ENCODE results near the gene BAIAP2.

DNA sequence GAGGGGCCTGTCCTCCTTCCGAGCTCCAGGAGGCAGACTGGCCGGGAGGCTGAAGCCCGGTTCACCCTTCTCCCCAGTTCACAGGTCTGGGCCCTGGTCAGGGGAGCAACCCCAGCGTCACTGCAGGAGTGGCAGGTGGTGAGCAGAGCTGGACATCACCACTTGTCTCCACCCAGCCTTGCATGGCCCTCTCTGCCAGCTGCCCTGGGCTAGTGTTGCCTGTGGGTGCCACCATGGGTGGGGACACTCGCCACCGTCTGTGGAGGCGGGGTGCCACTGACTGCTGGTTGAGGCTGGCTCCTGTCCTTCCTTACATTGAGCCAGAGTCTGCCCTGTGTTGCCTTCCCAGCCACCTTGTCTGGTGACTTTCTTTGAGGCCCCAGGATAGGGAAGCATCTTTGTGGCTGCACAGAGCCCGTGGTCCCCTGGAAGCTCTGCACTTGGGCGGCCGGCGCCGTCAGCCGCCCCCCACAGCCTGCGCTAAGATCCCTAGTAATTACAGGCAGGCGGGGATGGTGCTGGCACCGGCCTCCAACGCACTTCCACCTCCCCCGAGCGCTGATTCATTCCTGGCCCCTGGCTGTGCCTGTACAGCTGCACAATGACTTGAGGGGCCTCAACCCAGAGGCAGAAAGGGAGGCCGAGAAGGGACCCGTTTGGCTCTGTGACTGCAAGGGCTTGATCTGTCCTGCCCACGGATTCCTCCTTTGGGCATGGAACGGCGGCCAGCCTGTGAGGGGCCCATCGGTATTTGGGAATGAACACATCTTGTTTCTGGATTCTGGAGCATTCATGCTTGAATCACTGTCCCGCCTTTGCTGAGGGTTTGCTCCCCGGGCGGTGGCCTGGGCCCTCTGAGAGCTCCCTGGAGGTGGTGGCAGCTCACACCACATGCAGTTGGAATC lies 5.2 kb downstream of the BAIAP2 start:
- TF ChIP-seq, protein P1, sequence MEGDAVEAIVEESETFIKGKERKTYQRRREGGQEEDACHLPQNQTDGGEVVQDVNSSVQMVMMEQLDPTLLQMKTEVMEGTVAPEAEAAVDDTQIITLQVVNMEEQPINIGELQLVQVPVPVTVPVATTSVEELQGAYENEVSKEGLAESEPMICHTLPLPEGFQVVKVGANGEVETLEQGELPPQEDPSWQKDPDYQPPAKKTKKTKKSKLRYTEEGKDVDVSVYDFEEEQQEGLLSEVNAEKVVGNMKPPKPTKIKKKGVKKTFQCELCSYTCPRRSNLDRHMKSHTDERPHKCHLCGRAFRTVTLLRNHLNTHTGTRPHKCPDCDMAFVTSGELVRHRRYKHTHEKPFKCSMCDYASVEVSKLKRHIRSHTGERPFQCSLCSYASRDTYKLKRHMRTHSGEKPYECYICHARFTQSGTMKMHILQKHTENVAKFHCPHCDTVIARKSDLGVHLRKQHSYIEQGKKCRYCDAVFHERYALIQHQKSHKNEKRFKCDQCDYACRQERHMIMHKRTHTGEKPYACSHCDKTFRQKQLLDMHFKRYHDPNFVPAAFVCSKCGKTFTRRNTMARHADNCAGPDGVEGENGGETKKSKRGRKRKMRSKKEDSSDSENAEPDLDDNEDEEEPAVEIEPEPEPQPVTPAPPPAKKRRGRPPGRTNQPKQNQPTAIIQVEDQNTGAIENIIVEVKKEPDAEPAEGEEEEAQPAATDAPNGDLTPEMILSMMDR (IDR thresholded peaks at IDR 0.05), result no peak
- TF ChIP-seq POLR2A (IDR thresholded peaks at IDR 0.05), result no peak
- no peak for TF ChIP-seq POLR2AphosphoS5 (IDR thresholded peaks at IDR 0.05)
- TF ChIP-seq EP300 (IDR thresholded peaks at IDR 0.05), result no peak
